ENCODE measurements around the gene ABHD16A. TPM values are rescaled to one million over a fixed set of nuclear protein-coding genes. Genes with fewer than 3 reads are reported as not detected.

ABHD16A gene
- total RNA-seq, 2 experiments from 2014 or later = 28.6 to 32.7 TPM

- Histone ChIP-seq H3K36me3 (ENCODE audit: insufficient read depth, low read length) (peaks cover 34% of the 10 kb centered on the region), H4K20me1 (ENCODE audit: insufficient read depth, low read length) (no peaks in the 10 kb centered on the region), H3K9me2 (ENCODE audit: insufficient read depth, low read length) (no peaks in the 10 kb centered on the region), H3K27ac (ENCODE audit: low read depth, low read length, poor library complexity, severe bottlenecking) (peak within 1 kb of the TSS; percentile 43), H3K9me3 (ENCODE audit: low read length) (no peaks in the 10 kb centered on the region), H3K4me2 (ENCODE audit: low read length) (peak within 1 kb of the TSS; percentile 97), H3K4me1 (ENCODE audit: insufficient read depth, low read length, poor library complexity, severe bottlenecking) (peaks cover 55% of the 10 kb centered on the region), H3K79me2 (ENCODE audit: insufficient read depth, low read depth, low read length) (peaks cover 33% of the 10 kb centered on the region), H2AFZ (ENCODE audit: low read length) (peak within 1 kb of the TSS; percentile 3; the same call in 1 of the 2 replicates), H3K4me3 (ENCODE audit: low read depth, low read length, poor library complexity, severe bottlenecking) (peak within 1 kb of the TSS; percentile 75)
- ChIA-PET POLR2A (interaction anchor here (0.6 to 1.9 kb wide), 7 partner anchors 8 to 298 kb away, joined by 3 to 8 read pairs (median 4); partner anchors contain the start of genes BAG6 and LSM2), CTCF (ENCODE audit: unreplicated experiment) (no interaction called here)
- DNase-seq (ENCODE audit: low spot score) = peak; percentile 86
- TF ChIP-seq EZH2phosphoT487 (IDR thresholded peaks at IDR 0.05; ENCODE audit: borderline replicate concordance, low read depth, low read length) = no peak
- intact Hi-C loops (cut with micrococcal nuclease; ENCODE audit: unreplicated experiment) = no loop called here
- no TSS peak for BruUV-seq (replicated peaks)
These were observed 42.5 kb downstream of the ABHD16A start, which contains the start of gene C6orf47 for GRCh38 chr6:31660381-31661261. C6orf47 (minus strand) TSS chr6:31660778; CDS start chr6:31659947, 831 bp downstream.

- intact Hi-C loops (cut with micrococcal nuclease; ENCODE audit: unreplicated experiment) = no loop called here
- Histone ChIP-seq H3K36me3 (ENCODE audit: insufficient read depth, low read length) (peaks cover 34% of the 10 kb centered on the region), H3K27ac (ENCODE audit: low read depth, low read length, poor library complexity, severe bottlenecking) (peak overlapping the region; percentile 43), H3K4me1 (ENCODE audit: insufficient read depth, low read length, poor library complexity, severe bottlenecking) (peaks cover 55% of the 10 kb centered on the region), H4K20me1 (ENCODE audit: insufficient read depth, low read length) (no peaks in the 10 kb centered on the region), H3K79me2 (ENCODE audit: insufficient read depth, low read depth, low read length) (peaks cover 33% of the 10 kb centered on the region), H3K9me3 (ENCODE audit: low read length) (no peaks in the 10 kb centered on the region), H3K4me2 (ENCODE audit: low read length) (peak overlapping the region; percentile 97), H2AFZ (ENCODE audit: low read length) (peak overlapping the region; percentile 3; the same call in 1 of the 2 replicates), H3K4me3 (ENCODE audit: low read depth, low read length, poor library complexity, severe bottlenecking) (peak overlapping the region; percentile 75), H3K9me2 (ENCODE audit: insufficient read depth, low read length) (no peaks in the 10 kb centered on the region)
- CTCF ChIA-PET (ENCODE audit: unreplicated experiment) = no interaction called here
- POLR2A ChIA-PET = interaction anchor here (0.9 to 1.5 kb wide), 3 partner anchors 109 to 298 kb away, joined by 4 read pairs; partner anchors contain the start of gene LSM2
- DNase-seq (ENCODE audit: low spot score) = peak; percentile 49
- TF ChIP-seq CTCF (conservative IDR thresholded peaks at IDR 0.05; ENCODE audit: low read length) = no peak
- no peak for TF ChIP-seq EZH2phosphoT487 (IDR thresholded peaks at IDR 0.05; ENCODE audit: borderline replicate concordance, low read depth, low read length)
- no TSS peak for BruUV-seq (replicated peaks)
These were observed 43.3 kb downstream of the ABHD16A start for GRCh38 chr6:31659649-31660380.

- Histone ChIP-seq H2AFZ (ENCODE audit: low read length) (no peak overlapping the region), H3K27ac (ENCODE audit: low read depth, low read length, poor library complexity, severe bottlenecking) (no peak overlapping the region), H3K4me3 (ENCODE audit: low read depth, low read length, poor library complexity, severe bottlenecking) (peak overlapping the region; percentile 75), H3K4me2 (ENCODE audit: low read length) (peak overlapping the region; percentile 97), H3K36me3 (ENCODE audit: insufficient read depth, low read length) (peaks cover 33% of the 10 kb centered on the region), H4K20me1 (ENCODE audit: insufficient read depth, low read length) (no peaks in the 10 kb centered on the region), H3K9me3 (ENCODE audit: low read length) (no peaks in the 10 kb centered on the region), H3K9me2 (ENCODE audit: insufficient read depth, low read length) (no peaks in the 10 kb centered on the region), H3K4me1 (ENCODE audit: insufficient read depth, low read length, poor library complexity, severe bottlenecking) (peaks cover 55% of the 10 kb centered on the region), H3K79me2 (ENCODE audit: insufficient read depth, low read depth, low read length) (peaks cover 26% of the 10 kb centered on the region)
- no TSS peak for BruUV-seq (replicated peaks)
- ChIA-PET POLR2A (no interaction called here), CTCF (ENCODE audit: unreplicated experiment) (no interaction called here)
- DNase-seq (ENCODE audit: low spot score) = no peak
- no peak for TF ChIP-seq EZH2phosphoT487 (IDR thresholded peaks at IDR 0.05; ENCODE audit: borderline replicate concordance, low read depth, low read length)
- intact Hi-C loops (cut with micrococcal nuclease; ENCODE audit: unreplicated experiment) = no loop called here
These were observed 44.0 kb downstream of the ABHD16A start for GRCh38 chr6:31658983-31659648.

Data from OCI-LY7 (cell line).